NCI-H2227 treated with DMSO at 0.1 percent for 48 hours (cell line): ENCODE measurements around the gene FBXW4.
"Not testable (repeated sequence)": the region's sequence is repeated elsewhere in the genome, so short reads cannot be mapped to it uniquely, and the experiment has no call there.

Experiments
- DNase-seq: peaks from one replicate; lab custom pipeline; 2025; lab: John Stamatoyannopoulos, UW

FBXW4 gene

DNA sequence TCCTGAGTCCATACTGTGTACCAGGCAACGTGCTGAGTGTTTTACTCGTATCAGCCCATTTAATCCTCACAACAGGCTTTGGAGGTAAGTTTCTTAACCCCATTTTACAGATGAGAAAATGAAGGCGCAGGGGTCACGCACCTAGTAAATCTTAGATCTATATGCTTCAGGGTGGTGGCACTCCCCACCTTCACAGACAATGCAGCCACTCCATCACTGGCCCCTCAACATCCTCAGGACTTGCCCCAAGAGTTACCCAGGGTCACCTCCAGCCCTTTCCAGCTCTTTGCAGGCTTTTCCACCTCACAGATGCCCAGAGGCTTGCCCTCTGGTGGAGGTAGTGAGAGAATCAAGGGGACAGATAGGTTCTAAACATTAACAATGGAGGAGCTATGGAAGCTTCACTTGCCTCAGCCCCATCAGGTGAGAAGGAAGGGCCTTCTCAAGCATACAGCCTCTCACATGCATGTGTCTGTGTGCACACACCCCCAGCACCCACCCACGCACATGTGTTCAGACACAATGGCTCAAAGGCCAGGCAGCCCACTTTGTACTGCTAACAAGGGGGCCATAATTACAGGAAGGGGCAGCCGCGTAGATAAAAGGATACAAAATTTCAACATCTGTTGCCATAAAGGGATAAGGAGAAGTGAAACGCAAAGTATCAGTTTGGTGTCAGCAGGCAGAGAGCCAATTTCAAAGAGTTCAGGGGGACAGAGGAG lies 77.7 kb downstream of the FBXW4 start:
- DNase-seq = peak; percentile 18

DNA sequence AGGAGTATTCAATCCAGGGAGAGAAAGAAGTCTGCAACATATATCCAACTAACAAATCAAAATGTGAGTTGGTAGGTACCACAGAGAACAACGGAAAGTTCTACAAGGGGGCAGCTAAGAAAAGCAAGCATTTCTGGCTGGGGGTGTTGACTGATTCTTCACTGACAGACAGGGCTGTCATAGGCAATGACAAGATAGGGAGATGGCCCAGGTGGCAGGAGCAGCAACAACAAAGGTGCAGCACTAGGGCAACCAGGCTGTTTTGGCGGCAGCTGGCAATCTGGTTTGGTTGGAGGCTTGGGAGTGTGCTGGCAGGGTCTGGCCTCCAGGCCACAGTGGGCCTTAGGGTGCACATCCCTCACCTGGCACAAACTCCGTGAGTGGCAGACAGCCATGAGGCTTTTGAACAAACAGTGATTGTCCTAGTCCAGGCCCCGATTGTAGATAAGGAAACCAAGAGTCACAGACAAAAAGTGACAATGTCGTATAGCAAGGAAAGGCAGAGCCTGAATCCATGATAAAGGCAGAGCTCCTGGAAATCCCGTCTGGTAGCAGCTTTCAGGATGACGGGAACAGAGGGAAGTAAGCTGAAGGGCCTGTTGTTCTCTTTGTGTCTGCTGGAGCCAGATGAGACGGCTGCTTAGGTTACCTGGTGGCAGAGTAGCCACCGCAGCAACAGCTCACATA lies 78.4 kb downstream of the FBXW4 start:
- DNase-seq = no peak

DNA sequence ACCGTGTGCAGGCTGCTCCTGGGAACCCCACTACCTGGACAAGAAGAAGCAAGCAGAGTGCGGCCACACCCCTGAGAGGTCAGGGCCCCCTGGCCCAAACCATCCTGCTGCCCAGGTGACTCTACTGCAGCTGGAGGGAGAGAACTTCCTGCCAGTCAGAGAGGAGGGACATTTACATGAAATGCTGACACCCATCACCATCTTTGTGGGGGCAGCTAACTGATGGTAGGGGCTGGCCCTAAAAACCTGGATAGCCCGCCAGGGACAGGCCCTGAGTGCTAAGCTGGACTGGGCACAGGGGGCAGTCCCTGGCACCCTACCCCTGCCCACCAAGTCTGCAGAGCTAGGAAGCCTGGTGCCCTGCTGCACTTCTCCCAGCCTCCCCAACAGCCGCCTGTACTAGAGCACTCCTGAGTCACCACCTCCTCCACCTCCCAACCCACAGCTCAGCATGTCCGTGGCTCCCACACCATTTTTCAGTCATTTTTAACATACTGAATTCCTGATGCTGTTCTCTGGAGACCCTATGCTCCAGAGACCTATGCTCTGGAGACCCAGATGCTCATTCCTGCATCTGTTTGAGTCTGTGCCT lies 79.3 kb downstream of the FBXW4 start:
- DNase-seq = no peak

DNA sequence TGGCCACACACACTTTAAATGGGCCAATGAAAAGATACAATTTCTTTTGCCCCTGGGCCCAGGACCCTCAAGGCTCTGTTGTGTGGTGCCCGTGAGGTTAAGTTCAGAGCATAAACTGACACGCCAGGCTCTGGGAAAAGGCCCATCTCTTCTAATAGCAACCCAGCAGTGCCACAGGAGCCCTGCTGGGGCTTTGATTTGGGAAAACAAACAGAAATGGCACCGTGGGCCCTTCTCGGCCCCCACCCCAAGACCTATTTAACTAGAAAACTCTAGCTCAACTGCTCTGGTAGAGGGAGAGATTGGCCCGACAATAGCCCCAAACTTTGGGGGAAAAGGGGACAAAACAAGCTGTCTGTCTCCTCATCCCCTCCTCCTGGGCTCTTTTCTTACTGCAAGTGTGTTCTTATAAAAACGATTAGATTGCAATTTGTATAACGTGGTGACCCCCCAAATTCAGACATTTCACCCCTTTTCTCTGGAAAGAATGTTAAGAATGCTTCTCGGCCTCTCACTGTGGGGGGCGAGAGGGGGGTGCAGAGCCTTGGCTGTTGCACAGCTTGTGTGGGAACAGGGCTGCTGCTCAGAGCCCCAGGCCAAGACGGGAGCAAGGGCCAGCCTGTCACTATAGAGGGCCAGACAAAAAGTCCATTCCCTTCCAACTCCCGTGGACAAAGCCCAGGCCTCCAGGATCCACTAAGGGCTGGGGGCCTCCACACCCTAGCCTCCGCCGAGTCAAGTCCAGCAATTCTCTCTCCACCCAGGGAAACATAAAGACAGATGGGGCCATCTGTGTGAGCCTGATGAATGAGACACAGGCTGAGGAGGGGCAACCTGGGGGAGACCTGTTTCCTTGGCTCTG lies 80.1 kb downstream of the FBXW4 start:
- no peak for DNase-seq

DNA sequence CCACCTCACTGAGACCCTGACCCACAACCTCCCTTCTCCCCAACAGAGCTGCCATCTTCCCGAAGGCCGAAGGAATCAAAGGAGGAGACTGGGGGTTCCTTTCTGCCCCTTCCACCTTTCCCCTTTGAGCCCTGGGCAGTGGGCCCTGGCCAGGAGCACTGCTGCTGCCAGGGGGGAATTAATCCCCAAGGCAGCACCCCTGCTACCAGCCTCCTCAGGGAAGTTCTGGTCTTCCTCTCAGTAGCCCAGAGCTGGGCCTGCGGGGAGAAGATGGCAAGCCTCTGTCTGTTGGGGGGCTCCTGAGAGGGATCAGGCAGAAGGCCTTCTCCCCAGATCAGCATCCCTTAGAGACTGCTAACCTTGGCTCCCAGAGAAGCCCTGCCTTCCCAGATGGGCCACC lies 81.3 kb downstream of the FBXW4 start:
- DNase-seq = no peak

DNA sequence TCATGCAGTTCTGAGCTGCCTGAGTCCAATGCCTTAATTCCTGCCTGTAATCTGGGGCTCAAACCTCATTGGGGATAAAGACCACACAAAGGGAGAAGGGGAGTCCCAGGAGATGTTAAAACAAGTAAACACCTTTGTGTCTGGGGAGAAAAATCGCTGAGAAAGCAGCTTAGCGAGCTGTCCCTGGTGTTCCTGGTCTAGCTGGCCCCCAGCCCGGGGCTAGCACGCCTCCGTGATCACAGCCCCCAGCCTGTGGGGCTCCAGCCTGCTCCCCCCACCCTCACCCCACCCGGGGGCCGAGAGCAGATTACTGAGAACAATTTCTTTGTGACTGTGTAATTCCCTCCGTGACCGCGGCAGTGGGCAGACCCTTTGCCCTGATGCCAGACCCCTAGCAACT lies 82.1 kb downstream of the FBXW4 start:
- no peak for DNase-seq

DNA sequence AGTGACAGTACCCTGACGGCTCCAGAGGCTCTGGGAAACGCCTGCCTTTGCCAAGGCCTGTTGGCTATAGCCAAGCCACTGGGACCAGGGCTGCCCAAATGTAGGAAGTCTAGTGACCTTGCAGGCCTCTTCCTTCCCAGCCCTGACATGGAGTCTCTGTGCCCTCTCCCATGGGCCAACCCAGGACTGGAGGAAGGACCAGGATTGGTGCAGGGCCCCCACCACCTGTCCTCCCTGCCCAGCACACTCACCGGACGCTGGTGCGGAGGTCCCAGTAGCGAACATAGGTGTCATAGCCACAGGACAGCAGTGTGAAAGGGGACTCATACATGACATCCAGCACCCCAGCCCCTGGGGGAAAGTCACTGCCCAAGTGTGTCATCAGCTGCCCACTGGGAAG lies 82.9 kb downstream of the FBXW4 start:
- DNase-seq = no peak

DNA sequence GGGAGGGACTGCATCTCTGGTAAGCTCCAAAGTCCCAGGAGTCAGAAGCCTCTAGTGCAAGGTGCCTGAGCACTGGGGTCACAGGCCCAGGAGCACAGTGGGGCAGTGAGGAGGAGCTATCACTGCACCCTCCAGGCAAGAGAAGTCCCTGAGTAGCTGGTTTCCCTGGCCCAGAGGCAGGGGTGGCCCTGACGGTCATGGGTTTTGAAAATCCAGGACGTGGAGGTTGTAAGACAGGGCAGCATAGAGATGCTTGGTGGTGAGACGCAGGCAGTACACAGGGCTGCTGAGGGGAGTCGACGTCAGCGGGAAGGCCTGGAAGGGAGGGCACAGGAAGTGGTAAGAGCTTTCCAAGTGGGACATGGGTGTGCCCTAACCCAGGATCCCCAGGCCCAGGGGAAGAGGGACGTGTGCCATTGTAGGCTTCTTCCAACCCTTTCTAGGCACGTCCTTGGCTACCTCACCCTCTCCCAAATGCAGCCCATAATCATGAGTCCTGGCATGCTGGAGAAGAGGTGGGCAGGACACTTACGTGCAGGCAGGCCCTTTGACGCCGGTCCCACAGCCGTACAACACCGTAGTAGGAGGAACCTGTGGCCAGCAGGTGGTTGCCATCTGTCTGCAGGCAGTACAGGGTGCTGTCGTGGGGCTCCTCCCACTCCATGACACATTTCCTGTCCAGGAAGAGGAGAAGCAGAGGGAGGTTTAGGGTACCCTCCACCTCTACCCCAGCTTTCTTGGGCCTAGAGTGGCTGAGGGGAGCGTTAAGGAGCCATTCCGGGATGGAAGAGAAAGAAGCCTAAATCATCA lies 83.7 kb downstream of the FBXW4 start:
- DNase-seq = no peak

DNA sequence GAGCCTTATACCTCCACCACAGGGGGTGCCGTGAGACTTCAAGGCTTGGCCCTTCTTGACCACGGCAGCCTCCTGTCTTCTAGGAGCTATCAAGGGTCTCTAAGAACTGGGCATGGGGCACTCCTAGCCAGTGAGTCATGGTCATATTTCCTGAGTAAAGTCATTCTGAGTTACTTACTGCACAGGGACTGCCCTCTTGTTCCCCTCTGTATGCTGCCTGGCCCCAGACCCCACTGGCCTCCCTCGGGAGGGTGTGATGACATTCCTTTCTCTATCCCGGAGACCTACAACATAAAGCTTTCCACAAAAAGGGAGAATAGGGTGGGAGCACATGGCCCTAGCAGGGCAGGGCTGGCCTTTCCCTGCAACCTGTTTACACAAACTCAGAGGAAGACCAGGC lies 85.5 kb downstream of the FBXW4 start:
- no peak for DNase-seq

DNA sequence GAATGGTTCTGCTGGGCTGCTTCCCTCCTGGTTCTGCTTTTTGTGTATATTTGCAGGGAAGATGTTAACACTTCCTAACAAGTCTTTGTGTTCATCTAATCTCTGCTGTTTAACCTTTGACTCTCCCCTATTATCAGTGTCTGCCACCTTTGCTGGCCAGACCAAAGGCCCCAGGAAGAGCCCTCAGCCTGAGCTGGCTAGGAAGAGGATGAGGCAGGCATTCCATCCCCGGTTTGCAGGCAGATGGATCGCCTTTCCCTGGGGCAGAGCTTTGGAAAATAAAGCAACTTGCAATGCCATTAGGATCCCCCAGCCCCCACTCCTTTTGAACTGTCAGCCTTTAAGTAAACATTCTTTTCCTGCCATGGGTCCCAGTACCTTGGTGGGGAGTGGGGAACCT lies 87.8 kb downstream of the FBXW4 start:
- DNase-seq = no peak

DNA sequence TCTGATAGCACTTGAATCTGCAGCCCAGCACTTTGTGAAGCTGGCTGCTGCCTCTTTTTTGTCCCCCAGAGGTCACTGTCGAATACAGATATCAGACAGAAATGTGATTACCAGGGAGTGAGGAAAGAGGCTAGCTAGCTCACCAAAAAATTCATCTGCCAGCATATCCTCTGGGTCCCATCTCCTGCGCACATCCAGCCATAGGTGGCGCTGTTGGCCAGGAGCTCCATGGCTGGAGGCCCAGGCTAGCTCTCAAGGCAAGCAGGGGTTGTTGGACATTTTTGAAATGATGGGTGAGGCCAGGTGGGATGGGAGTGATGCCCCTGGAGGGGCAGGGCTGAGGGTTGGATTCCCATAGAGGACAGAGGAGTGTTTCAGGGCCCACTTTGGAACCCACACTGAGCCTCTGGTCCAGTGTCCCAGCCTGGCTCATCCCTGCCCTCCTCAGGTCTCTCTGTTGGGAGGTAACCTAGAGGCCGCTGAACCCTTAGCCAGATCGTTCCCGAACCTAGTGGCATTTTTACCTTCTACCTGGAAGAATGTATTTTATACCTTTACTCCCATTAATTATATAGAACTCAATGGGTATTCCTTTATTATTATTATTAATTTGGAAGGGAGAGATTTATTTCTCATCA lies 92.1 kb downstream of the FBXW4 start:
- DNase-seq = peak; percentile 60

DNA sequence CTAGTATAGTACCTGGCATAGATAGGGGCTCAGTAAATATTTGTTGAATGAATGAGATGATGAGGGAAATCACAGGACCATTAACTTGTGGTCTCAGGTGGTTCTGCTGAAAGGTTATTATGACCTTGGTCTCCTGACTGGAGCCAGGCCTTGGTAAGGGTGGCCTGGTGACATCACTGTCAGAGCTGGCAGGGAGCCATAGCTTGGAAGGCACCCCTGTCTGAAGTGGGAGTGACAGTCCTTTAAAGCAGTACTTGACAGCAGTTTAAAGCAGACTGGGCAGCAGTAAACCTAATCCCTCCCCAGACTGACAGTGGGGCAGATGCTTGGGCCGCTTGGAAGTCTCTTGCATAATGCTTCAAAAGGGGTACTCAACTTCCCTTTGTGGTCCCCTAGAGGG lies 93.4 kb downstream of the FBXW4 start:
- no peak for DNase-seq

DNA sequence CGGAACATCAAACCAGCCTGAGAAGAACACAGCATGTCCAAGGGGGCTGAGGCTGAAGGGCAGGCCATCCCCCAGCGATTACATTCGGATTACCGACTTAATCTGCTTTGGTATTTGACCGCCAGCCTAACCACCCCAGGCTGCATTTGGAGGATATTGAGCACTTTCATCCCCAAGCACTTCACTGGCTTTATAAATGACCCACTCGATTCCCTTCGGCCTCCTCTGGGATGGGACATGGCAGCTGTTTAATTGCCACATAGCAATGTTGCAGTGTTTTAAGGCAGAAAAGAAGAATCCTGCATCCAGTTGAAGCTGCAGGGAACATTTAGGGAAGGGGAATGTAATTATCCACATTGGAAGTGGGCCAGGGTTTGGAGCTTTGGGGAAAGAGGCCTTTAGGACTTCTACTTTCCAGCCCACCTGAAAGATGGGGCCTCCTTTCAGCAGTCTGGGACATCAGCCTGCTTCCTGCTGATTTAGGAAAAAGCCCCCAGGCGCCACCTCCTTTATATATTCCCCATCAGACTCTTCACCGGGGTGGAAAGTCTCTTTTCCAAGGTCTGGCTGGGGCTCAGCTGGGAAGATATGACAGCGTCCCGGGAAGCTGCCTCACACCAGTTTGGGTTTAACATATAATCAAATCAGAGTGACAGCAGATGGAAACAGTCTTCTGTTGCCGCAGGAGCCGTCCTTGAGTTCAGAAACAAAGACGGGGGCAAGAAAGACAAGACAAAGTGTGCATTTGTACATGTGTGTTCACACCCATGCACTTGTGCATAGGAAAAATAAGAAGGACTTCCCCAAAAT lies 97.7 kb downstream of the FBXW4 start:
- peak; percentile 35 for DNase-seq

DNA sequence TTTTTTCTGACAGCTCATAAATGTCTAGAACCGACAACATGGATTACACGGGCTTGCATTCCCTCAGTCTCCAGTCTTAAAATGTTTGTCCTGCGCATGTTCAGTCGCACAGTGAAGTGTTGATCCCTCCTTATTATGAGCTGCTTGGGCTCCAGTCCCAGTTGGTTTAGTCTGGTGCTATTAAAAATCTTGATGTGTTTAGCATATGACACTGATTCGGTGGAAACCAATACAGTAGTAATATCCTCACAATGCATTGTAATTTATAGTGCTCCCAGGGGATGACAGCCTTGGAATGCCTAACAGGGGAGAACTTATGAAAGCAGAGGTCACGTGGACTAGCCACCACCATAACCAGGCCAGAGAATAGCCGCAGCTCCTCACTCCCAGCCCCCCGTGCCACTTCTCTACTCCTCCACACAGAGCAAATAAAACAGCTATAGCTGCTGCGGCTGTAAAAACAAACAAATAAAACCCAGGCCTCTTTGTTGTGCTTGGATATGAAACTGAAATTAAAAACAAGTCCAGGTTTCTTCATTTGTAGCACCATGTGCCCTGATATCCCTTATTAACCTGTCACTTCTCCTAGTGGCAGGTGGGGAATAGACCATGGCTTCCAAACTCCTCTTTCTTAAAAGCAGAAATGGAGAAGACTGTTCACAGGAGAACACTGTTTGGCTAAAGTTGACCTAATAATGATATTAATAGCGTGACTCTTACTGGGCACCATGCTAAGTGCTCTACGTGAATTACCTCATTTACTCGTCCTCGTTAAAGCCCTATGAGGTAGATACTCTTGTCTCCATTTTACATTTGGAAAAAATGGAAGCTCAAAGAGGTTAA lies 99.2 kb downstream of the FBXW4 start:
- DNase-seq = no peak

DNA sequence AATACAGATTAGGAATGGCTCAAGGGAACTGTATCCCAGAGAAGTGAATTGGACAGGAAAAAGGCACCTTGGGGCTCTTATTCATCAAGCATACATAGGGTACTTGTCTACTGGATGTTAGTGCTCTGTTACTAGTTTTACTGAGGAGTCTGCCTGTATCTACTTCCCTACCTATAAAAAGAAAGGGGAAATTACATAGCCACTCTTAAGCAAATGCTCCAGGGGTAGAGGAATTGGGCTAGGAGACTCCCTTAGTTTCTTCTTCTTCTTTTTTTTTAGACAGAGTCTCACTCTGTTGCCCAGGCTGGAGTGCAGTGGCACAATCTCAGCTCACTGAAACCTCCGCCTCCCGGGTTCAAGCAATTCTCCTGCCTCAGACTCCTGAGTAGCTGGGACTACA lies 101.6 kb downstream of the FBXW4 start:
- not testable (repeated sequence) for DNase-seq

DNA sequence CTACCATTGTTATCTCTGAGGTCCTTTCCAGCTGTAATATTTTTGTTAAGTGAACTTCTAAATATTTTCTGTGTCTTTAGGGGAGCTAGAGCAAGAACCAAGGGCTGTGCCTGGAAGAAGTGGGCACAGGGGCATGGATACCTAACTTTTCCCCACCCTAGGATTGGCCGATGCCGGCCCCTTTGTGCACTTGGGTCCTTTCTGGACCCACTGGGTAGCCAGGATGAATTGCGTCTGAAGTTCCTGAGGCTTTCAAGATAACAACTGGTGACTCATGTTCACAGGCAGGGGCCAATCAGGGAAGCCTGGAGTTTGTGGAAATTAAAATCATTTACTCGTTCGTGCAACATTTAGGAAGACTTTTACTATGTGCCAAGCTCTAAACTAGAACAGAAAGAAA lies 106.1 kb downstream of the FBXW4 start:
- DNase-seq = no peak

DNA sequence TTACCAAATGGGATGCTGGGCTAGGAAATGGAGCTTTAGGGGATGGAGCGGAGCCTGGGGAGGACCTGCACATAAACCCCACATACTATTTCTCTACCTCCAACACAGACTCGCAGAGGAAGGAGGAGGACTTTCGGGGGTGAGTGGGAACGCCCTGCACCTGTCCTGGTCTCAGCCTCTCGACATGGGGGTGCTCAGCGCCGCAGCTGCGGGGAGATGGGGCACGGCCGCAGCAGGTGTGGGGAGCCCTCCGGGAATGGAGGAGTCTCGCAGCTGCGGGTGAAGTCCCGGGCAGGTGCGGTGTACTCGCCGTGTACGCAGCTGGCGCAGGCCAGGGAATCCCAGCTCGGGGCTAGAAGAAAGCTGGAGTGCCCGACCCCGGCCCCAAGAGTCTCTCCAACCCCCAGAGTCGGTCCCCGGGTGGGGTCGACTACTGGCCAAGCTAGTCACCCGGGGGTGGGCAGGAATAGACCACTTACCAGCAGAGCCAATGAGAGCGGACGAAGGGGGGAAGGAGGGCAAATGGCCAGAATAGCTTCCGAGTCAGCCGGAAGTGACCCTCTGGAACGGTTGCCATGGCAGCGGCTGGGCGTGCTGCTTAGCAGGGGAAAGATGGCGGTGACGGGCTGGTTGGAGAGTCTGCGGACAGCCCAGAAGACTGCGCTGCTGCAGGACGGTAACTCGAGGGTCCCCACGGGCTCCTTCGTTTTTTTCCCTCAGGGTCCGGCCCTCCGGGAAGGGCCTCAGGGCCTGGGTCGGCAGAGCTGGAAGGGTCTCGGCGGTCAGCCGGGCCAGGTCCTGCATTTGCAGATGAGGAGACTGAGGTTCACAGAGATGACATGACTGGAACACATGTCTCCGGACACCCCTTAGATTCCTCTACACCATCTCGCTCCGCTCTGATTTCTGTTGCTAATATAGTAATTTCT lies 107.0 kb downstream of the FBXW4 start, which contains the start of the genes DPCD and POLL:
Gene DPCD (plus strand): TSS at position 597 of the 929 bp plus-strand sequence. CDS start 16 bp downstream, at position 613.
Gene POLL (minus strand): TSS at position 533 of the 929 bp plus-strand sequence. CDS start 897 bp downstream, outside the sequence.
- peak; percentile 76 for DNase-seq

DNA sequence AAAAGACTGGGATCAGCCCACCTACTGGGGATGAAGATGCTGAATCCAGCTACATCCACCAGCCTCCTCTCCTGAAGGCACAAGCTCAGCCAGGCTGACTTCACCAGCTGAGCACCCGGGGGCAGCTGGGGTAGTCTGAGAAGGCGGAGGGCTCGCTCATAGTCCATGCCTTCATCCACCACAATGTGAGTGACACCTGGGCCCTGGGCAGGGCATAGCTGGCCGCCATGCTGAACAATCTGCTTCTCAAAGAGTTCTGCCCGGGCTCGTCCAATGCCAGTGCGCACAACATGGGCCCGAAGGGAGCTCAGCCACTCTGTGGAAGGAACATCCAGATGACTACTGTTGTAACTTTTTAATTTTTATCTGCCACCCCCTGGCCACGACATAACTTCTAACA lies 109.1 kb downstream of the FBXW4 start:
- DNase-seq = no peak
